ENCODE measurements around the gene RPAIN.

RPAIN gene

GRCh38 chr17:5481451-5481850 lies 61.5 kb downstream of the RPAIN start:
- no peak overlapping the region for H2BK12ac ChIP-seq (ENCODE audit: low read length)
- no peak overlapping the region for H3K18ac ChIP-seq (ENCODE audit: low read length)
- H3K14ac ChIP-seq (ENCODE audit: low read length), result no peak overlapping the region
- DNase-seq, result peak; percentile 52 to 75
- no peak overlapping the region for H3K4me2 ChIP-seq (ENCODE audit: low read length)
- WGBS (ENCODE audit: extremely low coverage, insufficient coverage, insufficient read length), result no CpG with 5 or more reads among the region's 4 CpGs
- no peak overlapping the region for H3K27ac ChIP-seq (ENCODE audit: low read depth, low read length)
- no peak overlapping the region for H3K23ac ChIP-seq (ENCODE audit: low read length)
- H4K91ac ChIP-seq (ENCODE audit: low read depth, low read length), result no peak overlapping the region
- H3K79me2 ChIP-seq (ENCODE audit: control insufficient read depth, insufficient read depth, low read length, poor library complexity), result peaks cover 7% of the 10 kb centered on the region
- H2AK5ac ChIP-seq (ENCODE audit: low read length), result no peak overlapping the region
- peaks cover 24 to 33% of the 10 kb centered on the region in 2 experiments for H3K36me3 ChIP-seq (ENCODE audit: control insufficient read depth in 1 of 2, insufficient read depth in 2 of 2, low read length in 2 of 2)
- H3K79me1 ChIP-seq (ENCODE audit: low read length), result peaks cover 5% of the 10 kb centered on the region
- no peaks in the 10 kb centered on the region for H3K27me3 ChIP-seq (ENCODE audit: insufficient read depth, low read length)
- no peak overlapping the region for H3K4me3 ChIP-seq (ENCODE audit: low read depth, low read length)
- no peak overlapping the region for H2BK120ac ChIP-seq (ENCODE audit: insufficient read depth, low read length, poor library complexity)
- no peak overlapping the region for H2BK5ac ChIP-seq (ENCODE audit: low read depth, low read length, poor library complexity)
- no peak overlapping the region for H4K12ac ChIP-seq (ENCODE audit: low read depth, low read length)
- H3K4ac ChIP-seq (ENCODE audit: low read depth, low read length), result no peak overlapping the region
- no peaks in the 10 kb centered on the region for H3K4me1 ChIP-seq (ENCODE audit: control insufficient read depth in 1 of 2, insufficient read depth in 2 of 2, low read length in 2 of 2)
- H3K9ac ChIP-seq (ENCODE audit: low read length), result no peak overlapping the region
- no peak overlapping the region for H2AFZ ChIP-seq (ENCODE audit: insufficient read depth, low read length, poor library complexity)
- peaks cover 1% of the 10 kb centered on the region for H3K9me3 ChIP-seq (ENCODE audit: insufficient read depth, low read depth, low read length)
- no peak overlapping the region for H4K8ac ChIP-seq (ENCODE audit: low read depth, low read length)

All from trophoblast cell (in vitro differentiated cells and primary cell).